ENCODE data around the gene PHKG1.
A peak's percentile ranks its signal among the peaks of the same experiment; 100 is the strongest.
"Not testable (repeated sequence)": the region's sequence is repeated elsewhere in the genome, so short reads cannot be mapped to it uniquely, and the experiment has no call there.

The PHKG1 gene

GRCh38 chr7:56074371-56074791 is 18.4 kb downstream of the PHKG1 start:
- Histone ChIP-seq H3K27ac (no peak overlapping the region), H3K4me3 (ENCODE audit: low read depth, low read length) (no peak overlapping the region), H3K27me3 (replicated peaks) (no peaks in the 10 kb centered on the region), H3K36me3 (replicated peaks) (peaks cover 49% of the 10 kb centered on the region)
- DNase-seq = peak; percentile 79
- TF ChIP-seq, protein P1, sequence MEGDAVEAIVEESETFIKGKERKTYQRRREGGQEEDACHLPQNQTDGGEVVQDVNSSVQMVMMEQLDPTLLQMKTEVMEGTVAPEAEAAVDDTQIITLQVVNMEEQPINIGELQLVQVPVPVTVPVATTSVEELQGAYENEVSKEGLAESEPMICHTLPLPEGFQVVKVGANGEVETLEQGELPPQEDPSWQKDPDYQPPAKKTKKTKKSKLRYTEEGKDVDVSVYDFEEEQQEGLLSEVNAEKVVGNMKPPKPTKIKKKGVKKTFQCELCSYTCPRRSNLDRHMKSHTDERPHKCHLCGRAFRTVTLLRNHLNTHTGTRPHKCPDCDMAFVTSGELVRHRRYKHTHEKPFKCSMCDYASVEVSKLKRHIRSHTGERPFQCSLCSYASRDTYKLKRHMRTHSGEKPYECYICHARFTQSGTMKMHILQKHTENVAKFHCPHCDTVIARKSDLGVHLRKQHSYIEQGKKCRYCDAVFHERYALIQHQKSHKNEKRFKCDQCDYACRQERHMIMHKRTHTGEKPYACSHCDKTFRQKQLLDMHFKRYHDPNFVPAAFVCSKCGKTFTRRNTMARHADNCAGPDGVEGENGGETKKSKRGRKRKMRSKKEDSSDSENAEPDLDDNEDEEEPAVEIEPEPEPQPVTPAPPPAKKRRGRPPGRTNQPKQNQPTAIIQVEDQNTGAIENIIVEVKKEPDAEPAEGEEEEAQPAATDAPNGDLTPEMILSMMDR (IDR thresholded peaks at IDR 0.05; ENCODE audit: low read depth, low read length, missing control alignments) = peak; percentile 96
- in situ Hi-C loops (cut with HindIII; ENCODE audit: low pct_ligation_motif_present, low sequenced_read_pairs) = no loop called here

DNA sequence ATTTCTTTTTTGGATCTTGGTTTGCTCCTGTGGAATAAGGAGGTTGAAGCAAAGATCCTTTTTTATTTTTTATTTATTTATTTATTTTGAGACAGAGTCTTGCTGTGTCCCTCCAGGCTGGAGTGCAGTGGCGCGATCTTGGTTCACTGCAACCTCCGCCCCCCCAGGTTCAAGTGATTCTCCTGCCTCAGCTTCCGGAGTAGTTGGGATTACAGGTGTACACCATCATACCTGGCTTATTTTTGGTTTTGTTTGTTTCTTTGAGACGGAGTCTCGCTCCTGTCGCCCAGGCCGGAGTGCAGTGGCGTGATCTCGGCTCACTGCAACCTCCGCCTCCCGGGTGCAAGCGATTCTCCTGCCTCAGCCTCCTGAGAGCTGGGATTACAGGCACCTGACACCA is 26.4 kb downstream of the PHKG1 start:
- H3K4me3 ChIP-seq (ENCODE audit: low read depth, low read length); in situ Hi-C loops (cut with HindIII; ENCODE audit: low pct_ligation_motif_present, low sequenced_read_pairs); DNase-seq; H3K27ac ChIP-seq; H3K27me3 ChIP-seq (replicated peaks): not testable (repeated sequence)
- H3K36me3 ChIP-seq (replicated peaks) = peaks cover 38% of the 10 kb centered on the region

DNA sequence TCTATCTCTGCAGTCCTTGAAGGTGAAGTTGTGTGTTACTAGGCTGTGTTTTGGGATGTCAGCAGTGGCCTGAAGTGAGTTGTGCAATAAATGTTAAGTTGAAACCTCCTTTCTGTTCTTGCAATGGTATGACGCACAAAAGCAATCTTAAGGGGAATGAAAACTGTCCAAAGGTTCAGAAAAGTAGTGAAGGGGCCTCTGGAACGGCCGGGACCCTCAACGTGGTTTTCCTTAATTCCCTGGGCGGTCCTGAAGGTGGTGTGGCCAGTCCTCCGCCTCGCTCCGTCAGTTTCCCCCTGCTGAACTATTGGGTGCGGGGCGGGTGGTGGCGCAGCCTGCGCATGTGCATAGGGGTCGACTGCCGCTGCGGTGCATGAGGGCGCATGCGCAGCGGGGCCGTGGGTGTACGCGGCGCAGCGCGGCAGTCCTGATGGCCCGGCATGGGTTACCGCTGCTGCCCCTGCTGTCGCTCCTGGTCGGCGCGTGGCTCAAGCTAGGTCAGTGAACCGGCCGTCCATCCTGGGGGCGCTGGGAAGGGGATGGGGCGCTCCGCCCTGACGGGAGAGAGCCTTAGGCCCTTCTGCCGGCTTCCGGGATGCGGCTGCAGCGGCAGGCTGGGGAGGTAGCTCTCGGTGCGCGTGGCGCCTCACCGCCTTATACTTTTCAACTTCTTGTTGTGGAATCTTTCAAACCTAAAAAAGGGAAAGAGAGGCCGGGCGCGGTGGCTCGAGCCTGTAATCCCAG is 28.7 kb downstream of the PHKG1 start, which contains the start of gene SUMF2:
SUMF2 (plus strand) TSS at position 405 of the 744 bp plus-strand sequence; CDS start at position 431, 26 bp downstream.
- peak; percentile 74 for DNase-seq
- Histone ChIP-seq H3K27ac (peak within 1 kb of the TSS; percentile 88), H3K27me3 (replicated peaks) (no peaks in the 10 kb centered on the region), H3K4me3 (ENCODE audit: low read depth, low read length) (peak within 1 kb of the TSS; percentile 95), H3K36me3 (replicated peaks) (peaks cover 39% of the 10 kb centered on the region)
- in situ Hi-C loops (cut with HindIII; ENCODE audit: low pct_ligation_motif_present, low sequenced_read_pairs) = no loop called here
- TF ChIP-seq, protein P1 (IDR thresholded peaks at IDR 0.05; ENCODE audit: low read depth, low read length, missing control alignments) = peak; percentile 22

GRCh38 chr7:56063500-56063881 is 29.3 kb downstream of the PHKG1 start:
- no peaks in the 10 kb centered on the region for H3K27me3 ChIP-seq (replicated peaks)
- peaks cover 39% of the 10 kb centered on the region for H3K36me3 ChIP-seq (replicated peaks)
- in situ Hi-C loops (cut with HindIII; ENCODE audit: low pct_ligation_motif_present, low sequenced_read_pairs) = no loop called here
- TF ChIP-seq, protein P1 (IDR thresholded peaks at IDR 0.05; ENCODE audit: low read depth, low read length, missing control alignments) = no peak
- DNase-seq = no peak
- no peak overlapping the region for H3K4me3 ChIP-seq (ENCODE audit: low read depth, low read length)
- peak overlapping the region; percentile 88 for H3K27ac ChIP-seq

- TF ChIP-seq, protein P1 (IDR thresholded peaks at IDR 0.05; ENCODE audit: low read depth, low read length, missing control alignments) = no peak
- Histone ChIP-seq H3K27ac (peak overlapping the region; percentile 88), H3K27me3 (replicated peaks) (no peaks in the 10 kb centered on the region), H3K36me3 (replicated peaks) (peaks cover 48% of the 10 kb centered on the region), H3K4me3 (ENCODE audit: low read depth, low read length) (no peak overlapping the region)
- peak; percentile 69 for DNase-seq
- in situ Hi-C loops (cut with HindIII; ENCODE audit: low pct_ligation_motif_present, low sequenced_read_pairs) = no loop called here
Observed at GRCh38 chr7:56062382-56062781, 30.4 kb downstream of the PHKG1 start.

DNA sequence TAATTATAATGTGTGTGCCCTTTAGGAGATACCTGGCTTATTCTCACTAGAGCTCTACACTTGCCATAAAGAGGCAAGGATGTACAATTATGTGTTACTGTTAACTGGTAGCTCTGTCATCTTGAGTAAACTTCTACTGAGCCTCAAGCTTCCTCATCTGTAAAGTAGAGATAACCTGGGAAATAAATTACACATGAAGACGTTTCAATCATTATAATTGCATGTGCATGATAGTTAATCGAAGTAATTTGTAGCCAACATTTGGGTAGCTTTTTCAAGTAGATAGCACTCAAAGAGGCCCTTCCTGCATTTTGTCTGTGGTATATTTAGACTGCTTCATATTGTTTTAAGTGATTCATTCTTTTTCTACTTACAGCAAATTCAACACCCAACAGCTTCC is 38.8 kb downstream of the PHKG1 start:
- Histone ChIP-seq H3K27me3 (replicated peaks) (no peaks in the 10 kb centered on the region), H3K36me3 (replicated peaks) (peaks cover 56% of the 10 kb centered on the region), H3K4me3 (ENCODE audit: low read depth, low read length) (no peak overlapping the region), H3K27ac (no peak overlapping the region)
- in situ Hi-C loops (cut with HindIII; ENCODE audit: low pct_ligation_motif_present, low sequenced_read_pairs) = no loop called here
- TF ChIP-seq, protein P1 (IDR thresholded peaks at IDR 0.05; ENCODE audit: low read depth, low read length, missing control alignments) = no peak
- no peak for DNase-seq
